Measurements from ENCODE around the gene NBPF11.
"Not testable (repeated sequence)": the region's sequence is repeated elsewhere in the genome, so short reads cannot be mapped to it uniquely, and the experiment has no call there.

DNA sequence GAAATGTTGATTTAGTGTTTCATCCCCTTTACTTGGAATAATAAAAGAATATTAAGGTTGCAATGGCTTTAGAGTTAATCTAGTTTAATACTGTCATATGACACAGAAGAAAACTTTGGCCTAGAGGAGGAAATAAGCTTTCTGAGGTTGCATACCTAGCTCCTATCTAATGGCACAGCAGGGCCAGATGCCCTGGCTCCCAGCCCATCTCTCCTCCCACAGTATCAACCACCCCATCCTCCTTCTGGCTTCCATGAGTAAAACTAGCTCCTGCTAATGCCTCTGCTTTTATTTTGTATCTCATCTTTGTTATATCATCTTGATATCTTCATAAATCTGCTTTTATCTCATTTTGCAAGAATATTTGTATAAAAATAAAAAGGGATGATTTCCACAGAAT lies 19.9 kb upstream of the NBPF11 start:
- TF ChIP-seq, protein P1, sequence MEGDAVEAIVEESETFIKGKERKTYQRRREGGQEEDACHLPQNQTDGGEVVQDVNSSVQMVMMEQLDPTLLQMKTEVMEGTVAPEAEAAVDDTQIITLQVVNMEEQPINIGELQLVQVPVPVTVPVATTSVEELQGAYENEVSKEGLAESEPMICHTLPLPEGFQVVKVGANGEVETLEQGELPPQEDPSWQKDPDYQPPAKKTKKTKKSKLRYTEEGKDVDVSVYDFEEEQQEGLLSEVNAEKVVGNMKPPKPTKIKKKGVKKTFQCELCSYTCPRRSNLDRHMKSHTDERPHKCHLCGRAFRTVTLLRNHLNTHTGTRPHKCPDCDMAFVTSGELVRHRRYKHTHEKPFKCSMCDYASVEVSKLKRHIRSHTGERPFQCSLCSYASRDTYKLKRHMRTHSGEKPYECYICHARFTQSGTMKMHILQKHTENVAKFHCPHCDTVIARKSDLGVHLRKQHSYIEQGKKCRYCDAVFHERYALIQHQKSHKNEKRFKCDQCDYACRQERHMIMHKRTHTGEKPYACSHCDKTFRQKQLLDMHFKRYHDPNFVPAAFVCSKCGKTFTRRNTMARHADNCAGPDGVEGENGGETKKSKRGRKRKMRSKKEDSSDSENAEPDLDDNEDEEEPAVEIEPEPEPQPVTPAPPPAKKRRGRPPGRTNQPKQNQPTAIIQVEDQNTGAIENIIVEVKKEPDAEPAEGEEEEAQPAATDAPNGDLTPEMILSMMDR (IDR thresholded peaks at IDR 0.05): not testable (repeated sequence)
- TF ChIP-seq POLR2A (IDR thresholded peaks at IDR 0.05): not testable (repeated sequence)
